HG03571 (cell line): ENCODE data around the gene C5orf15.
"Not testable (repeated sequence)": the region's sequence is repeated elsewhere in the genome, so short reads cannot be mapped to it uniquely, and the experiment has no call there.

Experiments used
- ATAC-seq: cut with Tn5 transposase; IDR thresholded peaks from one replicate; pipeline ENCODE4 v1.9.1; 2021; ENCODE audit not compliant: unreplicated experiment

C5orf15 gene

GRCh38 chr5:133938929-133939328, 29.5 kb downstream of the C5orf15 start:
- peak; percentile 42 for ATAC-seq

GRCh38 chr5:133938039-133938821, 30.2 kb downstream of the C5orf15 start:
- ATAC-seq: no peak

GRCh38 chr5:133937628-133938027, 30.8 kb downstream of the C5orf15 start:
- not testable (repeated sequence) for ATAC-seq

- no peak for ATAC-seq
Measured at GRCh38 chr5:133936651-133937015, 31.8 kb downstream of the C5orf15 start.

GRCh38 chr5:133935991-133936650, 32.3 kb downstream of the C5orf15 start:
- not testable (repeated sequence) for ATAC-seq

GRCh38 chr5:133935667-133935940, 32.8 kb downstream of the C5orf15 start:
- no peak for ATAC-seq

GRCh38 chr5:133934822-133935666, 33.4 kb downstream of the C5orf15 start:
- no peak for ATAC-seq

- no peak for ATAC-seq
Measured at GRCh38 chr5:133934311-133934710, 34.1 kb downstream of the C5orf15 start.

- ATAC-seq: no peak
Measured at GRCh38 chr5:133933670-133934295, 34.6 kb downstream of the C5orf15 start.

GRCh38 chr5:133933169-133933509, 35.3 kb downstream of the C5orf15 start:
- ATAC-seq: no peak

- ATAC-seq: no peak
Measured at GRCh38 chr5:133932441-133933168, 35.8 kb downstream of the C5orf15 start.

GRCh38 chr5:133931546-133931945, 36.9 kb downstream of the C5orf15 start:
- ATAC-seq: no peak

GRCh38 chr5:133930813-133931090, 37.7 kb downstream of the C5orf15 start:
- ATAC-seq: no peak

- no peak for ATAC-seq
Measured at GRCh38 chr5:133930061-133930812, 38.2 kb downstream of the C5orf15 start.

GRCh38 chr5:133928587-133929393, 39.6 kb downstream of the C5orf15 start:
- peak; percentile 35 for ATAC-seq

GRCh38 chr5:133927300-133928180, 40.9 kb downstream of the C5orf15 start:
- no peak for ATAC-seq

GRCh38 chr5:133926489-133927299, 41.7 kb downstream of the C5orf15 start:
- no peak for ATAC-seq
